Measurements from ENCODE around the gene FAM131A. TPM values are rescaled to one million over a fixed set of nuclear protein-coding genes. Genes with fewer than 3 reads are reported as not detected.

Gene FAM131A
- total RNA-seq, 2 donors from 2014 or later: 30.4 to 37.4 TPM

DNA sequence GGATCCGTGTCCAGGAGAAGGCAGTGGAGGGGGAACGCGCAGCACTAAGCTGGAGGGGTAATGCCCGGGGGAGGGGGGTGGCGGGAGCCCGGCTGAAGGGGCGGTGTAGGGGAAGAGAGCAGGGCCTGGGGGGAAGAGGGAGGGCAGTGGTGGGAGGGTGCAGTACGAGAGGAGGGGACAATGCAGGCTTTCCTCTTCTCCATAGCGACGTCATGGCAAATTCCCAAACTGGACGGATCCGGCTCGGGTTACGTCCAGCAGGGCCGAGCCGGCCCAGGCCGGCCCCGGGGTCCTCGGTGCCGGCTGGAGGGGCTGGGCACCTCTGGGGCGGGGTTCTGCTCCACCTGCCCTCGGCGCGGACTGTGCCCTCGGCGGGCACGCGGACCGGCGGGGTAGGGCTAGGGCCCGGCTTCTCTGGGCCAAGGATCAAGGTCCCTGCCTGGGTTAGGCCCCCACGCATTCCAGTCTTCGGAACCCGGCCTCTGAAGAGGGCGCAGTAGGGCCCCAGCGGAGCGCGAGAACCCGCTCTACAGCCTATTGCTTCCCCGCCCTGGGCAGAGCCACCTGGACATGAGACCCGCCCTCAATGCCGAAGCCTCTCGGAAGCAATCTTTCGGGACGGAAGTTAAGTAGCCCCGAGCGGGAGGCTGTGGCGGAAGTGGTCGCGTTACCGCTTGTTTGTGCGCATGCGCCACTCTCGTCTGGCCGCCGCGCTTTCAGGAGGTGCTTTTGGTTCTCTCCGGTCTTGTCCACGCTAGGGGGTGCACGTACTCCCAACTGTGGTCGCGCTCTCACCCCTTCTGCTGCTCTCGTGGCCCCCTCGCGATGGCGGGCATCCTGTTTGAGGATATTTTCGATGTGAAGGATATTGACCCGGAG lies 25.5 kb downstream of the FAM131A start:
- DNase-seq (ENCODE audit: low spot score): peak; percentile 99
- intact Hi-C loops (cut with DNase I): no loop called here

DNA sequence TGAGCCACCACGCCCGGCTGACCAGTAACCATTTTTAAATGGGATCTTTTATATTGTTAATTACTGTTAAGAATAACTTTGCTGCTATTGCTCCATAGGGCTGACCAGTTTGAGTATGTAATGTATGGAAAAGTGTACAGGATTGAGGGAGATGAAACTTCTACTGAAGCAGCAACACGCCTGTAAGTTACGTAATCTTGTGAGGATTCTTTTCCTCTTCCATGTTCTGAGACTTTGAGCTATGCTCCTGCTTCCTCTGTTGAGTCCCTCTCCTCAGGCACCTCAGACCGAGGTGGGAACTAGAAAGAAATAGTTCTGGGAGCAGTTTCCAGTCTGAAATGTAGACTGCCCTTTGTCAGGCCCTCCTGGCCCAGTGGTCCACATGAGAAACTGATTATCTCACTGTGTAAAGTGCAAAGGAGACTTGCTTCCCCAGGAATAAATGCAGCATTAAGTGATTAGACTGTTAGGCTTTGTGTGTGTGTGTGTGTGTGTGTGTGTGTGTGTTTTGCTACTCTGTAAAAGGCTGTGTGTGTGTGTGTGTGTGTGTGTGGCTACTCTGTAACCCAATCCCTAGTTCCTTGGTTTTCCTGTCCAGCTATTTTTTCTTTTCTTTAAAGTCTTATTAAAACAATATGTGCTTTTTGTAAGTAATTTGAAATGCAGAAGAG lies 29.4 kb downstream of the FAM131A start:
- intact Hi-C loops (cut with DNase I): no loop called here
- no peak for DNase-seq (ENCODE audit: low spot score)

DNA sequence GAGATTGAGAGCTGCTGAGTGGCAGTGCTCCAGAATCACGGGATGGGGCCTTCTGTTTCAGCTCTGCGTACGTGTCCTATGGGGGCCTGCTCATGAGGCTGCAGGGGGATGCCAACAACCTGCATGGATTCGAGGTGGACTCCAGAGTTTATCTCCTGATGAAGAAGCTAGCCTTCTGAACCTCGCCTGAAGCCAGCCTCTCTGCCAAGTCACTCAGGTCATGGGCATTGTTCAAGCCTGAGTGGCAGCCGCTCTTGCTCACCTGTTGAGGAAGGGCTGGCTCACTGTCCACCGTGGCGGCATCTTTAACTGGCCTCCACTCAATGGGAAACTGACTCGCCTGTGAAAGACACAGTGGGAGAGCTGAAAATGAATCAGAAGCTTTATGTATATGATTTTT lies 30.7 kb downstream of the FAM131A start:
- intact Hi-C loops (cut with DNase I): no loop called here
- peak; percentile 74 for DNase-seq (ENCODE audit: low spot score)

DNA sequence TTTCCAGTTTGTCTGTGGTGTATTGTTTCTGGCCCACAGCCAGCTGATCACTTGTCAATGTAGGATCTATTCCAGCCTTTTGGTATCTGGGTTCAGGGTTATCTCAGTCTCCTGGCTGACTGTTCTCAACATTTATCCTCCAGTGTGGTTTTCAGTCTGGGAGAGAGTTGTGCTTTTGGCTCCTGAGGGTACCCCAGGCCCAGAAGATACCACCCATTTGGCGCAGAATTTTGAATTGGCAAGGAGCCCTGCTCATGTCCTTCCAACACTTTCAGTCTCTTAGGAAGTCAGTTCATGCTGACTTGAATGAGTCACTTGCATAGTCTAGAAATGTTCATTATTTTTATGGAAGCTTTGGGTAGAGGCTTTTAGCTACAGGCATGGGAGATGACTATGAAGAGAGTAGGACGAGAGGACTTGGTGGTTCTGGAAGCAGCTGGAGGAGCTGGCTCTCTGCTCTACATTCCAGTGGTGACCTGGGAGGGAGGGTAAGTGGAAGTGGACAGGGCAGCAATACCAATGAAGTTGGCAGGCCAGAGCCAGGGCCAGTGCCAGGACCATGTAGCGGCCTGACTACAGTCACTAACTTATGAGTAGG lies 31.3 kb downstream of the FAM131A start:
- intact Hi-C loops (cut with DNase I): no loop called here
- peak; percentile 84 for DNase-seq (ENCODE audit: low spot score)

DNA sequence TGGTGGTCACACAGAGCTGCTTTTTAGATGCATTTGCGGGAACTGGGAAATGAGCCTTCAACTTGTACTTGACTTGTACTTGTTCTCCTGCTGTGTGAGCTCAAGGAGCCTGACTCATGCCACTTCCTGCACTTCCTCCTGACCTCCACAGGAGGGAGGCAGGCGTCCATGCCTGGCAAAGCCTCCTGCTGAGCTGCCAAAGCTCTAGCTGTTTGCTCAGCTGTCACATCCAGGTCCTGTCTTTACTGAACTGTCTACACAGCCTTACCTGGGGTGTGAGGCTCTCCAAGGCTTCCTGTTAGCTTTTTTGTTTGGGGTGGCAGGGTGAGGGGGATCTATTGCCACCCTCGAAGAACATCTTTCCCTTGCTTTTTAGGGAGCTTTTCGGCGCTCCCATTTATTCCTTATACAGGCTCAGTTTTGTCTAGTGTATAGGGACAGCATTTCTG lies 34.2 kb downstream of the FAM131A start:
- peak; percentile 93 for DNase-seq (ENCODE audit: low spot score)
- intact Hi-C loops (cut with DNase I): loop anchor here (5.0 to 10.0 kb wide), 3 partner anchors 141 to 171 kb away; no protein-coding TSS in a partner anchor

DNA sequence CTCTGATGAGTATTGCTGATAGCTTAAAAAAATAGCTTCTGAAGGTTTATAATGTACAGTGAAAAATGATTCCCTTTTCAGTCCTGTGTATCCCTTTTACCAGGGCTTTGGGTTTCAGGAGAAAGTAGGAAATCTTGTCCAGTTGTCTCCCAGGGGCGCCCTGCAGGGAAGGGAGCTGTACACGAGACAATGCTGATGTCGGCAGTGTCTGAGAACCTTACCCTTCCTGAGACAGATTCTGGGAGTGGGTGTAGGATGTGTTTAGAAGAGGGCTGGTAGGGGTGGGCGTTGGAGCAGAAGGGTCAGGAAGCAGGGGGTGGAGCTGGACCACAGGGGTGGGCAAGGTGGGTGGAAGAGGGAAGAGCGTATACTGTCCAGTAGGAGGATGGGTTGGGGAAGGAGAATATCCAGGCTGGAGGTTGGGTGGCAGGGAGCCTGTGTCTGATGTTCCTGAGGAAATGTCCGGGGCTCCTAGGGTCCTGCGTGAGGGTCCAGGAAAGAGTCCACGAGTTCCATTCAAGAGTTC lies 35.0 kb downstream of the FAM131A start:
- no peak for DNase-seq (ENCODE audit: low spot score)
- intact Hi-C loops (cut with DNase I): loop anchor here (5.0 to 10.0 kb wide), 3 partner anchors 140 to 170 kb away; no protein-coding TSS in a partner anchor

DNA sequence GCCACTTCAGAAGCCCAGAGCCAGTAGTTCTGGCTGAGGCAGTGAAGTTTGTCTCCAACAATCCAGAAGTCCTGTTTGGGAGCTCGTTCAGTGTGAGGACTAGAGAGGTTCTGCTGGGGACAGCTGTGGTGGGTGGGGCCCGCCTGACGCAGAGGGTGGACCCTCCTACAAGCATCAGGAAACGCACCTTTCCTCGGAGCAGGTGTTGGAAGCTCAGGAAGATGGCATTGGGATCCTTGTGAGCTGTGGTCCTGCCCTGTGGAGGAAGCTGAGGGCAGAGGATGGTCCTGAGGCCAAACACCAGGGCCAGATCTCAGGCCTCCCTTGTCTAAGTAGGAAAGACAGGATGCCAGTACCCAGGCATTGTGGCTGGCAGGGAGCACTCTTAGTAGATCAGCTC lies 35.5 kb downstream of the FAM131A start:
- DNase-seq (ENCODE audit: low spot score): no peak
- intact Hi-C loops (cut with DNase I): loop anchor here (5.0 to 10.0 kb wide), 3 partner anchors 139 to 169 kb away; no protein-coding TSS in a partner anchor

DNA sequence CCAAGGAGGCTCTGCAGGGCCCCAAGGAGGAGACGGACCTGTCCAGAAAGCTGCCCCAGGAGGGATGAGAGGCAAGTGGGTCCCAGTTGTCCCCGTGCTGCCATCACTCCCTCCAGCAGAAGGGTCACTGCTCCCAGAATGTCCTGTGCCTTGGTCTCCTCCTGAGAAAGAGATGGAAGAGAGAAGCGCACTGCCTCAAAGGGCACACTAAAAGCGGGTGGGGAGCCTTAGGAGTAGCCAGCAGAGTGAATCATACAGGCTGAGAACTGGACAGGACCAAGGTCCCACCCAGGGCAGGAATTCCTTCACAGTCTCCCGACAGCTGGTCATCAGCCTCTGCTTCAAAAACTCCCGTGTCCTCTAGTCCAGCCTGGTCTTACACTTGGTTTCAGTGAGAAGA lies 36.0 kb downstream of the FAM131A start:
- intact Hi-C loops (cut with DNase I): loop anchor here (5.0 to 10.0 kb wide), 3 partner anchors 139 to 169 kb away; no protein-coding TSS in a partner anchor

DNA sequence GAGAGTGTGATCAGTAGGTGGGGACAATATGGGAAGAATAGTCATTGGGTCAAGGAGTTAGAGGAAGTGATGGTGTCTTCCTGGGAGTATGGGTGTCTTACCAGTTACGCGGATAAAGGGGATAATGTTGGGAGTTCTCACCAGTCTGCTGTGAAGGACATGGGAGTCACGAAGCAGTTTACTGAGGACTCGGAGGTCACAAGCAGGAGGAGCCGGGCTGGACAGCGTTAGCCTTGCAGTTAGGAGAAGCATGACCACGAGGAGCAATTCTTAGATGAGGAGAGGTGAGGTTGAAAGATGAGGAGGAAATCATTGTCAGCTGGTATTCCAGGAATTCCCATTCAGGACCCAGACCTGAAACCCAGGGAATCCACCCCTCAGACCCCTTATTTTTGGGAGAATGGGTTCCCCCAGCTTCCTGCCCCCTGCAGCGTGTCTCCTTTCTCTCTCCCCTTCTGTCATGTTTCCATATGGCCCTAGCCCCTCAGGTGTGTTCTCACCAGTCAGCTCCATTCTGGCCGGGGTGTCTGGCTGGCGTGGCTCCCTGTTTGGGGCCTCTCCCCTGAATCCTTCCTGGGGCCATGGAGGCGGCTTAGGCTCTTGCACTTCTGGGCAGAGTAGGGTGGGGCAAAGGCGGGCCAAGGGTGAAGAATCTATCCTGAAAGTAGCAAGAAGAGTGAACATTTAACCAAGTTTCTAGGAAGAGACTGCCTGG lies 38.5 kb downstream of the FAM131A start:
- peak; percentile 4 for DNase-seq (ENCODE audit: low spot score)
- intact Hi-C loops (cut with DNase I): loop anchor here in 1 of 2 donors (10.0 kb wide), 1 partner anchor 159 kb away; no protein-coding TSS in a partner anchor

More for the DNA sequence above, 36.0 kb downstream of the FAM131A start:
- DNase-seq (ENCODE audit: low spot score): no peak

DNA sequence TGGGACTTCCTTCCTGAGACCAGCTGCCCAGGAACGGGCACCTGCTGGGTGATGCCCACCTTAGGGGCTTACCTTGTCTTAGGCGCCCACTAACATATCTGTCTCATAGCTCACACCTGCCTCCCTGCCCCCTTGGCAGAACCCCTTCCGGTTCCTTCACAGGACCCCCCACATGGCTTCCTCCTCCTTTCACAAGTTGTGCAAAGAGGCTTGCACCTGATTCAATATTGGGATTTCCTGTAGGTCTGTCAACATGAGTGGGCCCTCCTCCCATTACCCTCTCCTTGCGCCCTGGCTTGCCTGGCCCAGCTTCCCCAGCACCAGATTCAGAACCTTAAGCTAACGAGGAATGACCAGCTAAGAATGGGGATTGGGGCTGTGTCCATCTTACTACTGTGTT lies 40.0 kb downstream of the FAM131A start:
- no peak for DNase-seq (ENCODE audit: low spot score)
- intact Hi-C loops (cut with DNase I): loop anchor here in 1 of 2 donors (10.0 kb wide), 1 partner anchor 157 kb away; no protein-coding TSS in a partner anchor

DNA sequence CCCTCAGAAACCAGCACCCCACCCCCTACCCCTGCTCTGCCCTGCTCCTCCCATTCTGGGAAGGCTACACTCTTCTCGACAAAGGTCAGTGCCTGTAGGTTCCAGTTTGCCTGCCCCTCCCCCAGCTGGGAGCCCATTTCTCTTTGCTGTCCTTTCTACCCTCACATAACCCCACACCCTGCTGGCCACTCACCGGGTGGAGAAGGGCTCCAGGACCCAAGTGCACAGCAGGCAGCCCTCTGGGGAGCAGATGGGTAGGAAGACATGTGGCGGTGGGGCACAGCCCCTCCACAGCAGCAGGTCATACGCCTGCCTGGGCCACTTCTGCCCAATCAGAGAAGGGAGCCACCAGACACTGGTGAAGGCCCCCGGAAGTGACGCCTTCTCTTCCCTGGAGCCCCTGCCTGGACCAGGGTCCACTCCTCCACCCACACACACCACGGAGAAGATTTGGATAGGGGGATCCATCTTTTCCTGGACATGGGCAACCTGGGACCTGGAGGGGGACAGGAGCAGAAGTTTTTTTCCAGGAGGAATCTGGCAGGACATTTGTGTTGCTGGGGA lies 40.6 kb downstream of the FAM131A start, which contains the start of gene THPO:
Gene THPO, minus strand, starts transcription at position 326 of the 564 bp plus-strand sequence. CDS start 1,948 bp downstream, outside the sequence.
- intact Hi-C loops (cut with DNase I): loop anchor here in 1 of 2 donors (10.0 kb wide), 1 partner anchor 157 kb away; no protein-coding TSS in a partner anchor
- DNase-seq (ENCODE audit: low spot score): peak; percentile 89

DNA sequence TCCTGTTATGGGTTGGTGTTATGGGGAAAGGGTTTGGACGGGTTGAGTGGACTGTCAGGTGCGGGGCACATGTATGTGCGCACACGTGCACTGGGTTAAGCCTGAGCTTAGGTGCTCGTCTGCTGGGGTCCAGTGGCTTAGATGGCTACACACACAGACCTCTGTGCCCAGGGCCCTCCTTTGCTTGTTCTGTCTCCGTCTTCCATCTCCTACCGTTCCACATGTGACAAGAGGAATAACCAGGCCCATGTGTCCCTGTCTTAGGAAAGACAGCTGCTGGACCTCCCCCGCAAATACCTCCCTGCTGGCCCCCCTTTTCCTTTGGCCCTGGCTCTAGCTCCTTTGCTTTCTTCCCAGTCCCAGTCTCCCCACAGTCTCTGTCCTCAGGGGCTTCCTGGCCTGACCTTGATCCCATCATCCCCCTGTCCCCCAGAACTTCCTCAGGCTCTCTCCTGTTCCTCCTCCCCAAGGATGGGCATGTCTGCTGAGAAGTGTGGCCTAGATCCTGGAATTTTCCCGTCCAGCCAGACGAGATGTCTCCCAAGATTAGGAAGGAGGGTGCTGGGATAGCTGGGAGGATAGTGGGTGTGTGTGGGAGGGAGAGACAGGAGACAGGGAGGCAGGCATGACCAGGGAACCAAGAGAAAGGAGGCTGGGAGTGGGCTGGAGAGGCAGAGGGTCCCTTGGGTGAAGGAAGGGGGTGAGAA lies 41.4 kb downstream of the FAM131A start:
- peak; percentile 14 for DNase-seq (ENCODE audit: low spot score)
- intact Hi-C loops (cut with DNase I): loop anchor here in 1 of 2 donors (10.0 kb wide), 1 partner anchor 156 kb away; no protein-coding TSS in a partner anchor

DNA sequence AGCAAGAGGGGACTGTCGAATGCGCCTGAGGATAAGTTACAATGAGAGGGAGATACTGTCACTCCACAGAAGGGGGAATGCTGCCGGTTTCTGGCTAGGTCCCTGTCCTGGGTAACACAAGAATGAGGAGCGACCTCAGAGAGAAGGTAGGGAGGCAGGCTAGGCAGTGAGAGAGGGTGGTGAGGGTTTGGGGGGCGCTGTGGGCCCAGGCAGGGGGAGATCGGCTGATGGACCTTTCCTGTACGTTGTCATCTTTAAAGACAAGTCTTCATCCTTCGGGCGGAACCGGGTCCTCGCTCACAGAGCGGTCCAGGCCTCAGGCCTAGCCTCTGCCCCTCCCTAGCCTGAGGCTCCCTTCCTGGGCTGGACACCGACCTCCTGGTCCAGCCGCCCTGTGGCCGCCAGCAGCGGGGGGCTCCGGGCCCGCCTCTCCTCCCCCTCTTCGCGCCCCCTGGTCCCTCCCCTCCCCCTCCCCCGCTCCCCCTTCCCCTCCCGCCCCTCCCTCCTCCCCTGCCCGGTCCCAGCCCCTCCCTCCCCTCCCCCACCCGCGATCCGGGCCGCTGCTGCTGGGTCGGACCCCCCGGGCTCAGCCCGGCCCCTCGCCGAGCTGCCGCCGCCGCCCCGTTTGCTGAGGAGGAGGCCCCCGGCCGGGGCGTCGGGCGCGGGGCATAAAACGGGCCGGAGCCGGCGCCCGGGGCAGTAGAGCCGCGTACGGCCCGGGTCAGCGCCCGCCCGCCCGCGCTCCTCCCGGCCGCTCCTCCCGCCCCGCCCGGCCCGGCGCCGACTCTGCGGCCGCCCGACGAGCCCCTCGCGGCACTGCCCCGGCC lies 42.2 kb downstream of the FAM131A start, which contains the start of gene CHRD:
Gene CHRD, plus strand, starts transcription at position 697 of the 827 bp plus-strand sequence. CDS start 265 bp downstream, outside the sequence.
- intact Hi-C loops (cut with DNase I): loop anchor here in 1 of 2 donors (10.0 kb wide), 1 partner anchor 155 kb away; no protein-coding TSS in a partner anchor
- DNase-seq (ENCODE audit: low spot score): peak; percentile 77

DNA sequence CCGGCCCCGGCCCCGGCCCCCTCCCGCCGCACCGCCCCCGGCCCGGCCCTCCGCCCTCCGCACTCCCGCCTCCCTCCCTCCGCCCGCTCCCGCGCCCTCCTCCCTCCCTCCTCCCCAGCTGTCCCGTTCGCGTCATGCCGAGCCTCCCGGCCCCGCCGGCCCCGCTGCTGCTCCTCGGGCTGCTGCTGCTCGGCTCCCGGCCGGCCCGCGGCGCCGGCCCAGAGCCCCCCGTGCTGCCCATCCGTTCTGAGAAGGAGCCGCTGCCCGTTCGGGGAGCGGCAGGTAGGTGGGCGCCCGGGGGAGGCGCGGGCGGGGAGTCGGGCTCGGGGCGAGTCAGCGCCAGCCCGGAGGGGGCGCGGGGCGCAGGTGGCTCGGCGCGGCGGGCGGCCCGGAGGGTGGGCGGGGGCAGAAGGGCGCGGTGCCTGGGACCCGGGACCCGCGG lies 42.8 kb downstream of the FAM131A start:
- intact Hi-C loops (cut with DNase I): no loop called here

DNA sequence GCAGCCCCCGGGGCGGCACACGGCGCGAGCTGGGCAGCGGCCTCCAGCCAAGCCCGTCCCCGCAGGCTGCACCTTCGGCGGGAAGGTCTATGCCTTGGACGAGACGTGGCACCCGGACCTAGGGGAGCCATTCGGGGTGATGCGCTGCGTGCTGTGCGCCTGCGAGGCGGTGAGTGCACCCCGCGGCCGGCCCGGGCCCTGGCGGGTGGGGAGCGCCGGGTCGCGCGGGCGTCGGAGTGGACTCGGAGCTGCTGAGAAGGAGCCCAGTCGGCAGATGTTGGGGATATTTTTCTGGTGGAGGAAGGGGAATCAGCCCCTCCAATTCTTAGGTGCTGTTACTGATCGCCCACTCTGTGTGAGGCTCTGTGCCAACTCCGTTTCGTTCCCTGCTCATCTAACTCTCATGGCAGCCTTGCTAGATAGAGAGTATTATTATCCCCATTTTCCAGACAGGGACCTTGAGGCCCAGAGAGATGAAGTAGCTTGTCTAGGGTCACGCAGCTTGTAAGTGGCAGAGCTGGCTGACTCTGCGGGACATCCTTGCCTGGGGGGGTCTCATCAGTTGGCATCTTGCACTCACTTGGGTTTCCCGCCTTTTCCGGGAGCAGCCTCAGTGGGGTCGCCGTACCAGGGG lies 43.3 kb downstream of the FAM131A start:
- peak; percentile 81 for DNase-seq (ENCODE audit: low spot score)
- intact Hi-C loops (cut with DNase I): no loop called here

More for the DNA sequence above, 42.8 kb downstream of the FAM131A start:
- DNase-seq (ENCODE audit: low spot score): peak; percentile 91
